NB4 (cell line): ENCODE measurements around the gene SEPTIN5.

Source experiments
- CTCF ChIP-seq: IDR thresholded peaks from one replicate; pipeline ENCODE4 v1.5.1; 2012; ENCODE audit warnings: low read depth, low read length
- MAX ChIP-seq: IDR thresholded peaks from 2 replicates; pipeline ENCODE4 v1.6.1; 2011; ENCODE audit warnings: low read depth, low read length
- POLR2A ChIP-seq: IDR thresholded peaks from 2 replicates; pipeline ENCODE4 v1.6.1; 2011; ENCODE audit warnings: mild to moderate bottlenecking; ENCODE audit not compliant: insufficient read length; ENCODE audit errors: extremely low read depth

- TF ChIP-seq CTCF (no peak), MAX (no peak), POLR2A (no peak)
Observed at GRCh38 chr22:19717181-19717580, 2.9 kb downstream of the SEPTIN5 start.
